GM21360 (cell line): ENCODE results near the gene S100G.
"Not testable (repeated sequence)": the region's sequence is repeated elsewhere in the genome, so short reads cannot be mapped to it uniquely, and the experiment has no call there.

ENCODE experiments used
- ATAC-seq: cut with Tn5 transposase; IDR thresholded peaks from one replicate; pipeline ENCODE4 v1.9.1; 2021; ENCODE audit warnings: mild to moderate bottlenecking, moderate library complexity; ENCODE audit not compliant: unreplicated experiment

The S100G gene

GRCh38 chrX:16649858-16650257 is at the start of gene S100G:
TSS of gene S100G (plus strand) at chrX:16650158. CDS start at chrX:16651007, 849 bp downstream.
- ATAC-seq, result no peak

- ATAC-seq, result no peak
Observed at GRCh38 chrX:16601885-16602284, 48.1 kb upstream of the S100G start.

- ATAC-seq, result not testable (repeated sequence)
Observed at GRCh38 chrX:16603235-16603634, 46.7 kb upstream of the S100G start.

- no peak for ATAC-seq
Observed at GRCh38 chrX:16603822-16604221, 46.1 kb upstream of the S100G start.

GRCh38 chrX:16604337-16604736 is 45.6 kb upstream of the S100G start:
- no peak for ATAC-seq

- no peak for ATAC-seq
Observed at GRCh38 chrX:16606142-16606720, 43.7 kb upstream of the S100G start.

GRCh38 chrX:16610121-16610621 is 39.8 kb upstream of the S100G start:
- ATAC-seq, result no peak

GRCh38 chrX:16610654-16611053 is 39.3 kb upstream of the S100G start:
- not testable (repeated sequence) for ATAC-seq

- ATAC-seq, result no peak
Observed at GRCh38 chrX:16612257-16612897, 37.6 kb upstream of the S100G start.

- no peak for ATAC-seq
Observed at GRCh38 chrX:16617382-16617781, 32.6 kb upstream of the S100G start.

- no peak for ATAC-seq
Observed at GRCh38 chrX:16618422-16618821, 31.5 kb upstream of the S100G start.

GRCh38 chrX:16619024-16619423 is 30.9 kb upstream of the S100G start:
- ATAC-seq, result no peak

GRCh38 chrX:16628511-16628910 is 21.4 kb upstream of the S100G start:
- not testable (repeated sequence) for ATAC-seq

- no peak for ATAC-seq
Observed at GRCh38 chrX:16628946-16629595, 20.9 kb upstream of the S100G start.

- no peak for ATAC-seq
Observed at GRCh38 chrX:16629909-16630308, 20.0 kb upstream of the S100G start.

- ATAC-seq, result no peak
Observed at GRCh38 chrX:16633754-16634153, 16.2 kb upstream of the S100G start.

- no peak for ATAC-seq
Observed at GRCh38 chrX:16635040-16635439, 14.9 kb upstream of the S100G start.

- ATAC-seq, result no peak
Observed at GRCh38 chrX:16635596-16635995, 14.4 kb upstream of the S100G start.

GRCh38 chrX:16638533-16638932 is 11.4 kb upstream of the S100G start:
- ATAC-seq, result no peak

GRCh38 chrX:16639966-16640365 is 10.0 kb upstream of the S100G start:
- no peak for ATAC-seq

GRCh38 chrX:16640823-16641222 is 9.1 kb upstream of the S100G start:
- ATAC-seq, result no peak

GRCh38 chrX:16643176-16643575 is 6.8 kb upstream of the S100G start:
- no peak for ATAC-seq
